HL-60 (cell line): ENCODE measurements around the gene NDUFC2.

Experiments
- DNase-seq, 2 experiments: peaks; one replicate each; pipeline ENCODE4 v3.0.0-alpha.2; 2010 to 2020; ENCODE audit warnings: low read depth in 1 of 2, low spot score in 1 of 2
- H3K27ac ChIP-seq: fragments of 250-450 bp; sonication (Bioruptor Pico); replicated peaks from 2 replicates; pipeline ENCODE4 v1.5.1; 2020; ENCODE audit warnings: mild to moderate bottlenecking, moderate library complexity
- H3K27me3 ChIP-seq: fragments of 250-450 bp; sonication (Bioruptor Pico); 2 replicates; pipeline ENCODE4 v1.5.1; 2021; ENCODE audit warnings: mild to moderate bottlenecking, moderate library complexity; ENCODE audit not compliant: insufficient read depth, poor library complexity, severe bottlenecking
- H3K4me3 ChIP-seq: replicated peaks from 2 replicates; pipeline ENCODE4 v1.5.1; 2011; ENCODE audit warnings: mild to moderate bottlenecking, control low read depth, low read length; ENCODE audit not compliant: insufficient read depth
- CTCF ChIP-seq: IDR thresholded peaks from one replicate; pipeline ENCODE4 v1.5.1; 2011; ENCODE audit warnings: low read length, control low read depth, inconsistent platforms; ENCODE audit not compliant: insufficient read depth
- GABPA ChIP-seq: IDR thresholded peaks from 2 replicates; pipeline ENCODE4 v1.6.1; 2012; ENCODE audit warnings: low read depth
- POLR2AphosphoS5 ChIP-seq: IDR thresholded peaks from 2 replicates; pipeline ENCODE4 v1.6.1; 2012; ENCODE audit warnings: low read depth
- SPI1 ChIP-seq: IDR thresholded peaks from 2 replicates; pipeline ENCODE4 v1.6.1; 2012; ENCODE audit warnings: low read depth, mild to moderate bottlenecking, borderline replicate concordance
- TF ChIP-seq, protein P1 (sequence below): IDR thresholded peaks from 2 replicates; pipeline ENCODE4 v1.6.1; 2012; ENCODE audit warnings: low read depth; ENCODE audit not compliant: insufficient replicate concordance

NDUFC2 gene

DNA sequence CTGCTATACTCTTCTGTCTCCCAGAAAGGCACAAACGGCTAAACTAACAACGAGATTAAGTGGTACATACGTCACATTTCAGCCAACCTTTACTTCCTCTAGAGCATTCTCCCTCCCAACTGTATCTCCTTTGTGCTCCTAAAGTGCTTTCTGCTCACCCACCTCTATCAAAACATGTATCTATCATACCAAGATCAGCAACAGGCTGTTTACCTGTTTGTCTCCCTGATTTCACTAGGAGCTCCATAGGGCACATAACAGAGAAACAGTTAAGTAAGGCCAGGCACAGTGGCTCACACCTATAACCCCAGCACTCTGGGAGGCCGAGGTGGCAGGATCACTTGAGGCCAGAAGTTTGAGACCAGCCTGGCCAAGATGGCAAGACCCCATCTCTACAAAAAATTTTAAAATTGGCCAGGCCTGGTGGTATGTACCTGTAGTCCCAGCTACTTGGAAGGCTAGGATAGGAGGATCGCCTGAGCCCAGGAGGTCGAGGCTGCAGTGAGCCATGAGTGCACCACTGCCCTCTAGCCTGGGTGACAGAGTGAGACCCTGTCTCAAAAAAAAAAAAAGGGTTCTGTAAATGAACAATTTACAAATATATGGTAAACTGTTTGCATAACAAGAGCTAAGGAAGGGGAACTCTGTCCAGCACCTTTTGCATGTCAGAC, 2.8 kb downstream of the NDUFC2 start:
- TF ChIP-seq SPI1 (no peak), CTCF (no peak), POLR2AphosphoS5 (no peak), GABPA (no peak)
- TF ChIP-seq, protein P1, sequence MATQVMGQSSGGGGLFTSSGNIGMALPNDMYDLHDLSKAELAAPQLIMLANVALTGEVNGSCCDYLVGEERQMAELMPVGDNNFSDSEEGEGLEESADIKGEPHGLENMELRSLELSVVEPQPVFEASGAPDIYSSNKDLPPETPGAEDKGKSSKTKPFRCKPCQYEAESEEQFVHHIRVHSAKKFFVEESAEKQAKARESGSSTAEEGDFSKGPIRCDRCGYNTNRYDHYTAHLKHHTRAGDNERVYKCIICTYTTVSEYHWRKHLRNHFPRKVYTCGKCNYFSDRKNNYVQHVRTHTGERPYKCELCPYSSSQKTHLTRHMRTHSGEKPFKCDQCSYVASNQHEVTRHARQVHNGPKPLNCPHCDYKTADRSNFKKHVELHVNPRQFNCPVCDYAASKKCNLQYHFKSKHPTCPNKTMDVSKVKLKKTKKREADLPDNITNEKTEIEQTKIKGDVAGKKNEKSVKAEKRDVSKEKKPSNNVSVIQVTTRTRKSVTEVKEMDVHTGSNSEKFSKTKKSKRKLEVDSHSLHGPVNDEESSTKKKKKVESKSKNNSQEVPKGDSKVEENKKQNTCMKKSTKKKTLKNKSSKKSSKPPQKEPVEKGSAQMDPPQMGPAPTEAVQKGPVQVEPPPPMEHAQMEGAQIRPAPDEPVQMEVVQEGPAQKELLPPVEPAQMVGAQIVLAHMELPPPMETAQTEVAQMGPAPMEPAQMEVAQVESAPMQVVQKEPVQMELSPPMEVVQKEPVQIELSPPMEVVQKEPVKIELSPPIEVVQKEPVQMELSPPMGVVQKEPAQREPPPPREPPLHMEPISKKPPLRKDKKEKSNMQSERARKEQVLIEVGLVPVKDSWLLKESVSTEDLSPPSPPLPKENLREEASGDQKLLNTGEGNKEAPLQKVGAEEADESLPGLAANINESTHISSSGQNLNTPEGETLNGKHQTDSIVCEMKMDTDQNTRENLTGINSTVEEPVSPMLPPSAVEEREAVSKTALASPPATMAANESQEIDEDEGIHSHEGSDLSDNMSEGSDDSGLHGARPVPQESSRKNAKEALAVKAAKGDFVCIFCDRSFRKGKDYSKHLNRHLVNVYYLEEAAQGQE: no peak
- no peak for DNase-seq
- Histone ChIP-seq H3K4me3 (no peak overlapping the region), H3K27me3 (no peaks in the 10 kb centered on the region), H3K27ac (no peak overlapping the region)

DNA sequence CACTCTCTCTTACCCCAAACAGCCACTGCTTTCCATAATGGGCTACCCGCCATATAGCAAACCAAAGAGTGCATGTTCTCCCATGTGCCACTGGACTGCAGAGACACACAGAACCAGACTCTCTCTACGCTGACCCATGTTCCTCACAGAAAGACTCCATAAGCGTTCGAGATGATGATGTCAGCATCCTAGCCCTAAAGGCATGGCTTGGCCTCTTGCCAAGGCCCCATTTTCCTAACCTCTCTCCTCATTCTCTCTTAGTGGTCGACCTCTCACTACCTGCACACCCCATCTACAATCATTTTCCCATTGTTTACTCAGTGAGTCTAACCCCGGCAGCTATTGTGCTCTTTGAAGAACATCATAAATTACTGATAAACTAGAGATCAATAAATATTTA, 4.9 kb downstream of the NDUFC2 start:
- TF ChIP-seq CTCF (no peak), GABPA (no peak), POLR2AphosphoS5 (no peak), SPI1 (no peak)
- TF ChIP-seq, protein P1: no peak
- H3K27me3 ChIP-seq: no peaks in the 10 kb centered on the region
- no peak overlapping the region for H3K27ac ChIP-seq
- no peak overlapping the region for H3K4me3 ChIP-seq
- no peak for DNase-seq

DNA sequence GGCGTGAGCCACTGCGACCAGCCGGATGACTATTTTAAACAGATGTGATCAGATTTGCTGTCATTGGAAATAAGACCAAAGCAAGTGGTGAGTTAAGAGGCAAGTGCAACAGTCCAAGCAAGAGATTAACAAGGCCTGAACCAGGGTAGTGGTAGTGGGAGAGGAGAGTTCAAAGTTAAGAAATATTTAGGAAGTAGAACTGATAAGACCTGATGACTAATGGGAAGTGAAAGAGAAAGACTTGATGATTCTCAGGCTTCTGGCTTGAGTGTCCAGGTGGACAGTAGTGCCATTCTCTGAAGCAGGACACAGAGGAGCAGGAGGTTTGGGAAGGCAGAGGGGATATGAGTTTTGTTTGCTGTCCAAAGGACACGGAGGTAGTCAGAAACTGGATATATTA, 7.2 kb downstream of the NDUFC2 start:
- no peak for DNase-seq
- Histone ChIP-seq H3K27me3 (no peaks in the 10 kb centered on the region), H3K4me3 (no peak overlapping the region), H3K27ac (no peak overlapping the region)
- no peak for TF ChIP-seq POLR2AphosphoS5
- no peak for TF ChIP-seq GABPA
- TF ChIP-seq SPI1: no peak

DNA sequence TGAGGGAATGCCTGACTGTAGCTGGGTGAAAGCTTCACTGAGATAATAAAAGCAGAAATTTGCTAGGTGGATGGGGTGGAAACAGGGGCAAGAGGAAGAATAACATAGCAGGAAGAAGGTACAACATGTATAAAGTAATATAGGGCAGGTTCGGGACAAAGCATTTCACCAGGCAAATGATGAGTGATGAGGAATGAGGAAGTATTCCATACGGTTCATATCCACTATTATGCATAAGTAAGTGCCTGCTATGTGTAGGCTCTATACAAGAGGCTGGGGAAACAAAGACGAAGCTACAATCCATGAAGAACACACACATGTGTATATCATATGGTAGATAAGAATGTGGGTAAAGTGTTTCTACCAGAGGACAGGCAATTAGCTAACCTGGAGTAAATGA, 7.9 kb downstream of the NDUFC2 start:
- no peak for DNase-seq
- TF ChIP-seq GABPA: no peak
- no peak for TF ChIP-seq SPI1
- TF ChIP-seq, protein P1: no peak
- TF ChIP-seq CTCF: no peak
- no peak for TF ChIP-seq POLR2AphosphoS5
- H3K27me3 ChIP-seq: no peaks in the 10 kb centered on the region
- no peak overlapping the region for H3K27ac ChIP-seq
- H3K4me3 ChIP-seq: no peak overlapping the region
